GM20431 (cell line): ENCODE data around the gene SLC44A5.
"Not testable (repeated sequence)": the region's sequence is repeated elsewhere in the genome, so short reads cannot be mapped to it uniquely, and the experiment has no call there.

Experiments used
- in situ Hi-C: fragments of 300-500 bp; cut with MseI, MboI; formaldehyde crosslinking; loops from one replicate; pipeline ENCODE4 v1.15.0; 2020; ENCODE audit warnings: low sequenced_read_pairs; ENCODE audit not compliant: unreplicated experiment

SLC44A5 gene

GRCh38 chr1:75316230-75316629 is 294.7 kb downstream of the SLC44A5 start:
- in situ Hi-C loops: no loop called here

DNA sequence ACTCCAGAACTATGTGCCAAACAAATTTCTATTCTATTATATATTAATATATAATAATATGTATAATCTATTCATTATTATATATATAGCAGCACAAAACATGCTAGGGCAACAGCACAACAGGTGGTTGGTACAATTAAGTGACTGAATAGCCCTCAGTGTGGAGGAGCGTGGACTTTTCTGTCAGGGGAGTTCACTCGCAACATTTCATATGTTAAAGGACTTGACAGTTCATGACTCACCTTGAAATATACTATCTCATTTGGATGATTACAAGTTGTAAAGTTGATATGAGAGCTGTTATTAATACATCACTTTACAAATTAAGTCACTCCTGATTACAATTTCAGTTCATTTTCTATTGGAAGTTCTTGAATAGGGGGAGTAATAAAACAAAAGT is 298.3 kb downstream of the SLC44A5 start:
- in situ Hi-C loops: no loop called here

DNA sequence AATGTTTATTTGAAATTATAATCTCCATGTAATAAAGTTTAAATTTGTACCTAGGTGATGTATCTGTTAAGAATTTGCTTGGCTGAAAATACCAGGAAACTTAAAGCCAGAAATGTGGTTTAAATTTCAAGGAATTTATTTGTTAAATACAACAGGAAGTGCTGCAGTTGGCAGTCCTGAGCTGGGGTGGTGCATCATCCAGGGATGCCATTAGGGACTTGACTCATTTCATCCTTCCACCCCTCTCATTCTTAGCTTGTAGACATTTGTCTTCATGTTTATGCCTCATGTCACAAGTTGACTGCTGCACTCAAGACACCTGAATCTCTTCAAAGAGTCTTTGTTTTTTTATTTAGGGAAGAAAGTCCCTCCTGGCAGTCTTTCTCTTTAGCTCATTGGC is 300.8 kb downstream of the SLC44A5 start:
- in situ Hi-C loops: no loop called here

DNA sequence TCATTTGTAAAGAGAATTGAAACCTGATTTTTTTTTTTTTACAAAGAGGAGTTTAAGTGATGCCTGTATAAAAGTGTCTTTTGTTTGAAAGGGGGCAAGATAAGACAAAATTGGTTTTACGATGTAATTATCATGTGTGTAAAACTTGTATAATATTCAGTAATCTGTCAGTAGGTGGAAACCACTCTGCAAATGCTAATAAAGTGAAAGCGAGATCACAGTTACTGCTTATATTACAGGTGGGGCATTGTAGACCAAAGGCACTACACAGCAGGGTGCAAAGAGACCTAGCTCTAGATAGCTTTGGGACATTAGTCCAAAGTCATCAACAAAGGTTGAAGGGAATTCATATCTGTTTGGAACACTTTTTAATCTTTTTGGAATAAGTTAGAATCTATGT is 302.5 kb downstream of the SLC44A5 start:
- in situ Hi-C loops: no loop called here

GRCh38 chr1:75305061-75305460 is 305.9 kb downstream of the SLC44A5 start:
- in situ Hi-C loops: no loop called here

DNA sequence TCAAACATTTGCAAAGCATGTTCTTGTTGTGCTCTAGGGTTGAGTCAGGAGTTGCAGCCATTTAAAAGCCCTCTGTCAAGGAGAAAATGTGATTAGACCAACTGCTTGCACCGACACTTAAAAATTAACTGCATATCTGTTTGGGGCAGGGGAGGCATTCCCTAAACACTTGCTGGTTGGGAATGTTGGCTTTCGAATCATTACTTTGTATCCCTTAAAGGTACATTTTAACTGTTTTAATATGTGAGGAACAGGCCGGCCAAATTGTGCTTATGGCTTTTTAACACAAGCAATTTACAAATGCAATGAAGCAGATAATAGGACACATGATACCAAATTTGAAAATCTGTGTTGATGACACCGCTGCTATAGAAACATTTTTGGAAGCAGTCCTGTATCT is 317.6 kb downstream of the SLC44A5 start:
- in situ Hi-C loops: no loop called here

GRCh38 chr1:75292013-75292412 is 318.9 kb downstream of the SLC44A5 start:
- in situ Hi-C loops: no loop called here

DNA sequence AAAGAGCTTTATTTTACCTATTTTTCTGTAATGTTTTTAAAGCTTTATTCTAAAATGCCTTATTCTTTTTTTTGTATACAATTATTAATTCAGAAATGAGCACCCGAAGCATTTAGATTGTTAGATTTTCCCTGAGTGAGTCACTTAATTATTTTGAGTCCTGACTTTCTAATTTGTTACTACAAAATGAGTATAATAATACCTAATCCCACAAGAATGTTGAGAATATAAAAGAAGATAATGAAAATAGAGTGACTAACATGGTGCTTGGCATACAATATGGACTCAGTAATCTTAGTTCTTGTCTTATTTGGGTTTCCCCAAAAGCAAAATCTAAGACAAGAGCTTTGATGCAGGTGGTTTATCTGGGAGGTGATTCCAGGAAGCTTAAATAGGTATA is 334.5 kb downstream of the SLC44A5 start:
- in situ Hi-C loops: no loop called here

DNA sequence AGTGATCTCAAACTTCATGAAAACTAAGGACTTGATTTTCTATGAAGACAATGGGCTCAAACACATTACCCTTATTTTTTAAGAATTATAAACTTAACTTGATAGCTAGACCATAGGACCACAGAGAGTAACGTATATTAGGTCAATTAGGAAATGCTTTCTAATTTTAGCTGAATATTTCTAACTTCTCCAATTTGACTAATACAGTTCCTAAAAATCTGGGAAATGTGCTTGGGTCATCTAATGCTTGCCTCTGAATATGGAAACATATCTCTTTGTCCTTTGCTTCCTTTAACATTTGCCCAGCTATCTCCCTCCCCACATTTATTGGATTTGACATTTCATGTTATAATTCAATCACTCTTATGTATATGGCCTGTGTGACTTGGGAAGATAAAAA is 335.3 kb downstream of the SLC44A5 start:
- in situ Hi-C loops: no loop called here

DNA sequence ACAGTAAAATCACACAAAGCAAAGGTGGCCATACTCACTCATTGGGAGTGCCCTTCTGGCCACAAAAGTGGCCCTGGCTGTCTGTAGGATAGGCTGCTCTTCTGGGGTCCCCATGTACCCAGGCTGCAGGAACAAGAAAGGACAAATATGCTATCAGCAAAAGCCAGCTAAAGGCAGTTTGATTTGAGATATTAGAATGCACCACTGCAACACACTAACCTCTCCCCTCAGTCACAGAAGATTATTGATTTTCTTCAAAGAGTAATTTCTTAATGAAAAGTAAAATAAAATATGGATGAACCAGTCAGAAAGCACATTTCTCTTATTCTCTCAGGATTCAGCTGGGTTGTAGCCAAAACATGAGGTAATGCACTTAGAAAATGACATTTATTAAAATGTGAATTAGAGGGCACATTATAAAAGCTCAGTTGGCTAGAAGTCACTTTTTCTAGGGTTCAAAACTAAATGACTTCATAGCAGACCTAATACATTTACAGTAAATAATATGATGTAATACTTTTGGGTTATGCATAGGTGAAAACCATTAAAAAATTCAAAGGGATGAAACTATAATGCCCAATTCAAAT is 335.9 kb downstream of the SLC44A5 start:
- in situ Hi-C loops: no loop called here

DNA sequence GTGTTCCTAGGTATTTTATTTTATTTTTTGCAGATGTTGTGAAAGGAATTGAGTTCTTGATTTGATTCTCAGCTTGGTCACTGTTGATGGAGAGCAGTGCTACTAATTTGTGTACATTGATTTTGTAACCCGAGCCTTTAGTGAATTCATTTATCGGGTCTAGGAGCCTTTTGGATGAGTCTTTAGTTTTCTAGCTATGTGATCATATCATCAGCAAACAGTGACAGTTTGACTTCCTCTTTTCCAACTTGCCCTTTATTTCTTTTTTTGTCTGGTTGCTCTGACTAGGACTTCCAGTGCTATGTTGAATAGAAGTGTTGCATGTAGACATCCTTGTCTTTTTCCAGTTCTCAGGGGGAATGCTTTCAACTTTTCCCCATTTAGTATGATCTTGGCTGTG is 337.8 kb downstream of the SLC44A5 start:
- in situ Hi-C loops: no loop called here

GRCh38 chr1:75265792-75266191 is 345.1 kb downstream of the SLC44A5 start:
- in situ Hi-C loops: no loop called here

GRCh38 chr1:75264112-75264511 is 346.8 kb downstream of the SLC44A5 start:
- in situ Hi-C loops: no loop called here

- in situ Hi-C loops: not testable (repeated sequence)
Observed at GRCh38 chr1:75263616-75264015, 347.3 kb downstream of the SLC44A5 start.

DNA sequence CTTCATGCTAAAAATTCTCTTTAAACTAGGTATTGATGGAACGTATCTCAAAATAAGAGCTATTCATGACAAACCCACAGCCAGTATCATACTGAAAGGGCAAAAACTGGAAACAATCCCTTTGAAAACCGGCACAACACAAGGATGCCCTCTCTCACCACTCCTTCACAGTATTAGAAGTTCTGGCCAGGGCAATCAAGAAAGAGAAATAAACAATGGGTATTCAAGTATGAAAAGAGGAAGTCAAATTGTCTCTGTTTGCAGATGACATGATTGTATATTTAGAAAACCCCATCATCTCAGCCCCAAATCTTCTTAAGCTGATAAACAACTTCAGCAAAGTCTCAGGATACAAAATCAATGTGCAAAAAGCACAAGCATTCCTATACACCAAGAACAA is 349.0 kb downstream of the SLC44A5 start:
- in situ Hi-C loops: not testable (repeated sequence)

DNA sequence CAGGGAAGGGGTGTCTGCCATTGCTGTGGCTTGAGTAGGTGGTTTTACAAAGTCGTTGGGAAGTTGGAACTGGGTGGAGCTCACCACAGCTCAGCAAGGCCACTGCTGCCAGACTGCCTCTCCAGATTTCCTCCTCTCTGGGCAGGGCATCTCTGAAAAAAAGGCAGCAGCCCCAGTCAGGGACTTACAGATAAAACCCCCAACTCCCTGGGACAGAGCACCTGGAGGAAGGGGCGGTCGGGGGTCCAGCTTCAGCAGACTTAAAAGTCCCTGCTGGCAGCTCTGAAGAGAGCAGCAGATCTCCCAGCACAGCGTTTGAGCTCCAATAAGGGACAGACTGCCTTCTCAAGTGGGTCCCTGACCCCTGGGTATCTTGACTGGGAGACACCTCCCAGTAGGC is 352.6 kb downstream of the SLC44A5 start:
- in situ Hi-C loops: no loop called here

DNA sequence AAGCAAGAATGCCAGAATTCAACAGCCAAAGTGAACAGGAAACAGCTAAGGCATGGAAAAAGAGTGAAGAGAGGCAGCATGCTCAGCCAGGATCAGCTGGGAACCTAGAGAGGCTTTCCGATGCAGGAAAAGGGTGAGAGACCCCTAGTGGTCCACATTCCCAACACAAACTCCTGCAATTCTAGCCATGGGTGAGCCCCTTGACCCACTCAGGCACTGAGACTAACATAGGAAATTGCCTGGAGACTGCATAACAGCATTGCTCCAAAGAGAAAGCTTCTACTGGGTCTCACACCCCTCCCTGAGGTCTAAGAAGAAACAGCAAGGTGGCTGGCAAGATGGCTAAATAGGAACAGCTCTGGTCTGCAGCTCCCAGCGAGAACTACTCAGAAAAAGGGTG is 353.5 kb downstream of the SLC44A5 start:
- in situ Hi-C loops: no loop called here

DNA sequence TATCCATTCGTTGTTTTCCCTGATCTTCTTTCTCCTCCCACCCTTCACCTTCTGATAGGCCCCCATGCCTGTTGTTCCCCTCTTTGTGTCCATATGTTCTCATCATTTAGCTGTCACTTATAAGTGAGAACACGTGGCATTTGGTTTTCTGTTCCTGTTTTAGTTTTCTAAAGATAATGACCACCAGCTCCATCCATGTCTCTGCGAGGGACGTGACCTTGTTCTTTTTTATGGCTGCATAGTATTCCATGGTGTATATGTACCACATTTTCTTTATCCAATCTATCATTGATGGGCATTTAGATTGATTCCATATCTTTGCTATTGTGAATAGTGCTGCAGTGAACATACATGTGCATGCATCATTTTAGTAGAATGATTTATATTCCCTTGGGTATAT is 360.8 kb downstream of the SLC44A5 start:
- in situ Hi-C loops: not testable (repeated sequence)

DNA sequence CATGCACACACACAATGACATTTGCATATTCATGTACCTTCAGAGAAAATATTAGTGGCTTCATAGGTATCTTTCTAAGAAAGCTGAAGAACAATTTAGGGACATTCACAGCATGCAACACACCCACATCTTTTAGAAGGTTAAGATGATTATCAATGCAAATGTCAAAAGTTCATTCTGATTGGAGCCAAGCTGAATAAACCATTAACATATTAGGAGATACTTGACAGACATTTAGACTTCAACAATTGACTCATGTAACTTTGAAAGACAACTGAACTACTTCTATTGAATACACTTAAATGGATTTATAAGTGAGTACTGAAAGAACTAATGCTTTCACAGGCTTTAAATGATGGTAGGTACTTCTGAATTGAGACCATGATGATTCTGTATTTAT is 365.7 kb downstream of the SLC44A5 start:
- in situ Hi-C loops: no loop called here

GRCh38 chr1:75243124-75243523 is 367.8 kb downstream of the SLC44A5 start:
- in situ Hi-C loops: no loop called here

DNA sequence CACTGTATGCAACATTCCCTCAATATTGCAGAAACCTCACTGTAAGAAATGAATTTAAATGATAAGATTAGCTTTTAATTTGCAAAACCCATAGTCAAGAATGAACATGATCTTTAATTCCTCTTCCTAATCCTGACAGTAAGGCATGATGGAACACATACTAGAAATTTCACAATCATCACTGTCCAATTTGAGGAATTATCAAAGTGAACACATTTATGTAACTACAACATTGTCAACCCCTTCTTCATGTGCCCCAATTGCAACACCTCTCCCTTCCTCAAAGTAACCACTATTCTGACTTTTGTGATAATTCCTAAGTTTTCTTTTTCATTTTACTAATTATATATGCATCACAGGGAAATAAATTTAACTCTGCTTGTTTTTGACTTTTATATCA is 373.6 kb downstream of the SLC44A5 start:
- in situ Hi-C loops: no loop called here

GRCh38 chr1:75234562-75234961 is 376.4 kb downstream of the SLC44A5 start:
- in situ Hi-C loops: no loop called here
